Astrocyte of the spinal cord (primary cell): ENCODE measurements around the gene PSMD12.

Experiments used
- DNase-seq: peaks from one replicate; pipeline ENCODE4 v3.0.0; 2011; ENCODE audit warnings: low read depth, low spot score
- H3K4me3 ChIP-seq: 2 replicates; pipeline ENCODE4 v1.5.1; 2011; ENCODE audit warnings: low read depth, mild to moderate bottlenecking, low read length, moderate library complexity
- in situ Hi-C: cut with HindIII; loops from 2 replicates; pipeline ENCODE4 v1.10.0; 2017; ENCODE audit warnings: low sequenced_read_pairs
- TF ChIP-seq, protein P1 (sequence below): IDR thresholded peaks from 2 replicates; pipeline ENCODE4 v1.5.1; 2012; ENCODE audit warnings: low read depth, mild to moderate bottlenecking, low read length, inconsistent platforms

The PSMD12 gene

DNA sequence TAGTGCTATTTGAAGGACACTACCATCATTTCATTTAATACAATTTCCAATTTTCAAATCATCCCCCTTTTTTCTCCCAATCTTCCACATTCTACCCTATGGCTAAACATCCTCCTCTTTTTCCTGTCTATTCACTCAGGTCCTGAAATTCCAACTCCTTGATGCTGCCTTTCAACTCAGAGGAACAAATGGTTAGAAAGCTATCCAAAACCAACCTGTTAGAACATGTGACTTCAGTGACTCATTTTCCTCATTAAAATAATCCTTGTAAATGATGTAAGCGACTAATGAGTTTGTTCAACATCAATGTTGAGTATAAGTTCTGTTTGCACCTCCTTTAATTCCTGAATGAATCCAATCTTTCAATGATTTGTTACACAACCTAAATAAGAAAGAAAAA lies 5.5 kb downstream of the PSMD12 start:
- in situ Hi-C loops = no loop called here
- H3K4me3 ChIP-seq = no peak overlapping the region
- TF ChIP-seq, protein P1, sequence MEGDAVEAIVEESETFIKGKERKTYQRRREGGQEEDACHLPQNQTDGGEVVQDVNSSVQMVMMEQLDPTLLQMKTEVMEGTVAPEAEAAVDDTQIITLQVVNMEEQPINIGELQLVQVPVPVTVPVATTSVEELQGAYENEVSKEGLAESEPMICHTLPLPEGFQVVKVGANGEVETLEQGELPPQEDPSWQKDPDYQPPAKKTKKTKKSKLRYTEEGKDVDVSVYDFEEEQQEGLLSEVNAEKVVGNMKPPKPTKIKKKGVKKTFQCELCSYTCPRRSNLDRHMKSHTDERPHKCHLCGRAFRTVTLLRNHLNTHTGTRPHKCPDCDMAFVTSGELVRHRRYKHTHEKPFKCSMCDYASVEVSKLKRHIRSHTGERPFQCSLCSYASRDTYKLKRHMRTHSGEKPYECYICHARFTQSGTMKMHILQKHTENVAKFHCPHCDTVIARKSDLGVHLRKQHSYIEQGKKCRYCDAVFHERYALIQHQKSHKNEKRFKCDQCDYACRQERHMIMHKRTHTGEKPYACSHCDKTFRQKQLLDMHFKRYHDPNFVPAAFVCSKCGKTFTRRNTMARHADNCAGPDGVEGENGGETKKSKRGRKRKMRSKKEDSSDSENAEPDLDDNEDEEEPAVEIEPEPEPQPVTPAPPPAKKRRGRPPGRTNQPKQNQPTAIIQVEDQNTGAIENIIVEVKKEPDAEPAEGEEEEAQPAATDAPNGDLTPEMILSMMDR = no peak
- DNase-seq = no peak

DNA sequence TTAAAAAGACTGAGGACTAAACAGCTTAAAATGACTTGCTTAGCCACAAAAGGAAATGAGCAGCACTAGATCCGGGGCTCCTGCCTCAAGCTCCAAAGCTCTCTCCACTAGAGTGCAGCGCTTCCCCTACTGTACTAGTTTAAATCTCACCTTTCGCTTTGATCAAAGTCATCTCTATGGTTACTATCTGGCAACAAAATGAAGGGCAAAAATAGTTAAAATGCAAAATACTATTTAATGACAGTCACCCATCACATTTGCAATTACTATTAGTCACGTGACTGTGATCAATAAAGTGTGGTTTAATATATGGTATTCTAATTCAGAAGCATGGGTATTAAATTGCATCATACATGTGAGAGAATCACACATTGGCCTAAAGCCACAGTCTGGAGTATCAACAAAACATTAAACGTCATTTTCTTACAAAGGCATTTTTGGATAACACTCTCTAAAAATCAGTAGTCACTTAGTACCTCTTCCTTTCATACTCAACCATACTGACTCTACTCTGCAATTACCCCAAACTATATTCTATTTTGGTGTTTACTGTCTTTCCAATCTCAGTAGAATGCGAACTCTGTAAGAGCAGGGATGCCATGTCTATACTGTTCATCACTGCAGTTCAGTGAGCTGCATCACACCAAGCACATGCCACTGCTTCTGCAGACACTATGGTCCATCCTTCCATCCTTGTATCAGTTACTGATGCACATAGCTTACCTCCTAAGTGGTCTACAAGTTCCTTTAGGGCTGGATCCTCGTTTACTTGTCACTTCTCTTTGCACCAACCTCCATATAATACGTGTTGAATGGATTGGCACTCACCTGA lies 6.2 kb downstream of the PSMD12 start:
- peak; percentile 35 for DNase-seq
- TF ChIP-seq, protein P1 = peak; percentile 49
- H3K4me3 ChIP-seq = no peak overlapping the region
- in situ Hi-C loops = no loop called here

DNA sequence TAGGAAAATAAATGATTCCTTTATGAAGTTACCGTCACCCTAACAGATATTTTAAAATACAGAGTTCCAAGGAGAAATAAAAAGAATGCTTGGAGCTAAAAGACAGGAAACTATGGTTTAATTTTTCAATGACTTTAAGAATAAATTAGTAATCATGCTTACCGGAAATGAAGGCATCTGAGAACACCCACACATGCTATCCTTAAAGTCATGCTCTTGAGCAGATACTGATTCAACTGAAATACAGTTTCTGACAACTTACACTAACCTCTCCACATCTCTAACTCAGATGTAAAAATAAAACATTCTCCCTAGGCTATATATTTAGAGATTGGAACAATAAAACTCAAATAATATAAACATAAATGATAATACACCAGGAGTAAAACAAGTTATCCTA lies 7.8 kb downstream of the PSMD12 start:
- TF ChIP-seq, protein P1 = no peak
- in situ Hi-C loops = no loop called here
- no peak overlapping the region for H3K4me3 ChIP-seq
- DNase-seq = no peak

DNA sequence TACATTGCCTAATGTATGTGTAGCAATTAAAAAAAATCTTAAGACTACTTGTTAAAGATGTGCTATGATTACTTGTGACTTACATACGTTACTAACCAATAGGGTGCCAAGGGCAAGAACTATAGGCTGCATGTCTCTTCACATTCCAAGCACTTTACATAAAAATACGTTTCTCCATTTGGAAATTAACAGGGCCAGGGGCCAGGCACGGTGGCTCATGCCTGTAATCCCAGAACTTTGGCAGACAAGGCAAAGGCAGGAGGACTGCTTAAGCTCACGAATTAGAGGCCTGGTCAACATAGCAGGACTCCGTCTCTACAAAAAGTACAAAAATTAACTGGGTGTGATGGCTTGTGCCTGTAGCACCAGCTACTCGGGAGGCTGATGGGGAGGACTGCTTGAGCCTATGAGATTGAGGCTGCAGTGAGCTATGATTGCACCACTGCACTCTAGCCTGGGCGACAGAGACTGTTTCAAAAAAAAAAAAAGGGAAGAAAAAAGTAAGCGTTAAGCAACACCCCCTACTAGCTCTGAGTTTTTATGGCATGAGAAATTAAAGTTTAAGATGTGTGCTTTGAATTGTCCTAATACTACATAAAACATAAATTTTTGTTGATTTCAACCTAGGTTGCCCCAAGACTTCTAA lies 12.3 kb downstream of the PSMD12 start:
- in situ Hi-C loops = no loop called here
- TF ChIP-seq, protein P1 = no peak
- no peak overlapping the region for H3K4me3 ChIP-seq
- DNase-seq = no peak

DNA sequence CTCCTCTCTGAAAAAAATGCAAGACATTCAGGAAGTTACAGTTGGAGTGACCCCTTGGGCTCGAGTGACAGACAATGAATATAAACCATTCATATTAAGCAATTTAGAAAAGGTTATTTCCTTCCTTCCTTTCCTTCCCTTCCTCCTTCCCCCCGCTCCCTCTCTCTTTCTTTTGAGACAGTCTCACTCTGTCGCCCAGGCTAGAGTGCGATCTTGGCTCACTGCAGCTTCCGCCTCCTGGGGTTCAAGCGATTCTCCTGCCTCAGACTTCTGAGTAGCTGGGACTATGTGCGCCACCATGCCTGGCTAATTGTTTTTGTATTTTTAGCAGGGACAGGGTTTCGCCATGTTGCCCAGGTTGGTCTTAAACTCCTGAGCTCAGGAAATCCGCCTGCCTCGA lies 13.2 kb downstream of the PSMD12 start:
- no peak overlapping the region for H3K4me3 ChIP-seq
- no peak for DNase-seq
- in situ Hi-C loops = no loop called here
- TF ChIP-seq, protein P1 = no peak

DNA sequence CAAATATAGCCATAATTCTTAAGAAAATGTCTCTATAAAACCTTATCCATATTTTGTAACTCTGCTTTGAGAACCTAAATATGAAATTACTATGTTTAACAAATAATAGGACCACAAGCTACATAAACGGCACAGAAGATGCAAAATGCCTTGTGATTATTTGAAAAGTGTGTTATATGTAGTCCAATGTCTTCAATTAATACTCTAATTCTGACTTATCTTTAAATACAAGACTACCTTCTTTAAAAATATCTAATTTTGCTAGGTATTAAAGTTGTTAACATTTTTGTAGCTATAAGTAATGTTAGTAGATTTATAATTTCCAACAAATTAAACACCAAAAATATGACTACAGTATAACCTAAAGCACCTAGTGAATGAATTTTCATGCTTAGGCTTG lies 17.0 kb downstream of the PSMD12 start:
- TF ChIP-seq, protein P1 = no peak
- in situ Hi-C loops = no loop called here
- no peak for DNase-seq
- H3K4me3 ChIP-seq = no peak overlapping the region
